HEK293 (cell line): ENCODE results near the gene VMA21.

Source experiments
- OSR2 ChIP-seq: fragments of 450-650 bp; formaldehyde crosslinking; IDR thresholded peaks from 2 replicates; pipeline ENCODE4 v1.5.1; 2016; ENCODE audit warnings: missing biosample characterization, missing genetic modification characterization
- PRDM2 ChIP-seq: fragments of 450-650 bp; formaldehyde crosslinking; IDR thresholded peaks from 2 replicates; pipeline ENCODE4 v1.5.1; 2016; ENCODE audit warnings: missing biosample characterization, missing genetic modification characterization, borderline replicate concordance
- REST ChIP-seq: fragments of 450-650 bp; formaldehyde crosslinking; IDR thresholded peaks from 2 replicates; pipeline ENCODE4 v1.5.1; 2016; ENCODE audit warnings: missing biosample characterization, missing genetic modification characterization
- SETDB1 ChIP-seq: IDR thresholded peaks from one replicate; pipeline ENCODE4 v1.6.1; 2017; ENCODE audit warnings: mild to moderate bottlenecking, low read length, moderate library complexity, mixed read lengths; ENCODE audit not compliant: insufficient read length
- TCF7L2 ChIP-seq: IDR thresholded peaks from 2 replicates; pipeline ENCODE4 v1.6.1; 2011; ENCODE audit warnings: low read depth, mild to moderate bottlenecking, inconsistent platforms, low read length, moderate library complexity, borderline replicate concordance
- ZBTB11 ChIP-seq: fragments of 450-650 bp; formaldehyde crosslinking; conservative IDR thresholded peaks from 2 replicates; pipeline ENCODE4 v1.5.1; 2016; ENCODE audit warnings: low read depth, missing biosample characterization, missing genetic modification characterization
- ZNF157 ChIP-seq: fragments of 450-650 bp; formaldehyde crosslinking; IDR thresholded peaks from 2 replicates; pipeline ENCODE4 v1.5.1; 2016; ENCODE audit warnings: missing biosample characterization, missing genetic modification characterization
- ZNF473 ChIP-seq: fragments of 450-650 bp; formaldehyde crosslinking; IDR thresholded peaks from 2 replicates; pipeline ENCODE4 v1.5.1; 2017; ENCODE audit warnings: missing biosample characterization, missing genetic modification characterization
- TF ChIP-seq, protein P1 (sequence below): fragments of 450-650 bp; formaldehyde crosslinking; IDR thresholded peaks from 2 replicates; pipeline ENCODE4 v1.5.1; 2016; ENCODE audit warnings: missing biosample characterization, missing genetic modification characterization
- TF ChIP-seq, protein P2 (sequence below): IDR thresholded peaks from 2 replicates; pipeline ENCODE4 v1.6.1; 2011; ENCODE audit warnings: mild to moderate bottlenecking, low read depth, low read length, borderline replicate concordance

DNA sequence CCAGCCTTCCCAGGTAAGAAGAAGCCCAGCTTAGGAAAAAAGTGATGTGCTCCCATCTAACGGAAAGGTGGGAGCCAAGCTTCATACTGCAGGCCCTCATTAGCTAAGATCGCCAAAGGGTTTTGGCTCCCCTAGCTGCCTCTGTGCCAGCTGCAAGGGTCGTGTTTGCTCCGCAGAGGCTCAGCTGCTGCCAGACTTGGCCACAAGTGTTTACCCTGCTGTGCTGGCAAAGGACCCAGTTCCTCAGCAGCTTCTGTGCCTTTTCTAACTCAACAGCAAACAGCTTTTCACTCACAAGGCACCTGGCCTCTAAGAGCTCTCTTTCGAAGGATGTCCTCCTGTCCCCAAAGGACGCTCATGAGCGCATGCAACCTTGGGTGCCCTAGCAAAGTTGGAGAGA, 12.2 kb upstream of the VMA21 start:
- TF ChIP-seq, protein P1, sequence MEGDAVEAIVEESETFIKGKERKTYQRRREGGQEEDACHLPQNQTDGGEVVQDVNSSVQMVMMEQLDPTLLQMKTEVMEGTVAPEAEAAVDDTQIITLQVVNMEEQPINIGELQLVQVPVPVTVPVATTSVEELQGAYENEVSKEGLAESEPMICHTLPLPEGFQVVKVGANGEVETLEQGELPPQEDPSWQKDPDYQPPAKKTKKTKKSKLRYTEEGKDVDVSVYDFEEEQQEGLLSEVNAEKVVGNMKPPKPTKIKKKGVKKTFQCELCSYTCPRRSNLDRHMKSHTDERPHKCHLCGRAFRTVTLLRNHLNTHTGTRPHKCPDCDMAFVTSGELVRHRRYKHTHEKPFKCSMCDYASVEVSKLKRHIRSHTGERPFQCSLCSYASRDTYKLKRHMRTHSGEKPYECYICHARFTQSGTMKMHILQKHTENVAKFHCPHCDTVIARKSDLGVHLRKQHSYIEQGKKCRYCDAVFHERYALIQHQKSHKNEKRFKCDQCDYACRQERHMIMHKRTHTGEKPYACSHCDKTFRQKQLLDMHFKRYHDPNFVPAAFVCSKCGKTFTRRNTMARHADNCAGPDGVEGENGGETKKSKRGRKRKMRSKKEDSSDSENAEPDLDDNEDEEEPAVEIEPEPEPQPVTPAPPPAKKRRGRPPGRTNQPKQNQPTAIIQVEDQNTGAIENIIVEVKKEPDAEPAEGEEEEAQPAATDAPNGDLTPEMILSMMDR (tag by site-specific recombination), result no peak
- no peak for TF ChIP-seq SETDB1
- TF ChIP-seq ZNF157 (tag by site-specific recombination), result no peak
- TF ChIP-seq PRDM2 (tag by site-specific recombination), result no peak
- no peak for TF ChIP-seq TCF7L2
- TF ChIP-seq ZNF473 (tag by site-specific recombination), result no peak
- TF ChIP-seq OSR2 (tag by site-specific recombination), result no peak
- no peak for TF ChIP-seq REST
- no peak for TF ChIP-seq ZBTB11 (tag by site-specific recombination)
- TF ChIP-seq, protein P2, sequence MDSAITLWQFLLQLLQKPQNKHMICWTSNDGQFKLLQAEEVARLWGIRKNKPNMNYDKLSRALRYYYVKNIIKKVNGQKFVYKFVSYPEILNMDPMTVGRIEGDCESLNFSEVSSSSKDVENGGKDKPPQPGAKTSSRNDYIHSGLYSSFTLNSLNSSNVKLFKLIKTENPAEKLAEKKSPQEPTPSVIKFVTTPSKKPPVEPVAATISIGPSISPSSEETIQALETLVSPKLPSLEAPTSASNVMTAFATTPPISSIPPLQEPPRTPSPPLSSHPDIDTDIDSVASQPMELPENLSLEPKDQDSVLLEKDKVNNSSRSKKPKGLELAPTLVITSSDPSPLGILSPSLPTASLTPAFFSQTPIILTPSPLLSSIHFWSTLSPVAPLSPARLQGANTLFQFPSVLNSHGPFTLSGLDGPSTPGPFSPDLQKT, result no peak
